Measurements from ENCODE around the gene SDHC.
"Not testable (repeated sequence)": the region's sequence is repeated elsewhere in the genome, so short reads cannot be mapped to it uniquely, and the experiment has no call there.

Gene SDHC

GRCh38 chr1:161311595-161312181 is 2.5 kb upstream of the SDHC start:
- no peak for DNase-seq (ENCODE audit: low read depth)

DNA sequence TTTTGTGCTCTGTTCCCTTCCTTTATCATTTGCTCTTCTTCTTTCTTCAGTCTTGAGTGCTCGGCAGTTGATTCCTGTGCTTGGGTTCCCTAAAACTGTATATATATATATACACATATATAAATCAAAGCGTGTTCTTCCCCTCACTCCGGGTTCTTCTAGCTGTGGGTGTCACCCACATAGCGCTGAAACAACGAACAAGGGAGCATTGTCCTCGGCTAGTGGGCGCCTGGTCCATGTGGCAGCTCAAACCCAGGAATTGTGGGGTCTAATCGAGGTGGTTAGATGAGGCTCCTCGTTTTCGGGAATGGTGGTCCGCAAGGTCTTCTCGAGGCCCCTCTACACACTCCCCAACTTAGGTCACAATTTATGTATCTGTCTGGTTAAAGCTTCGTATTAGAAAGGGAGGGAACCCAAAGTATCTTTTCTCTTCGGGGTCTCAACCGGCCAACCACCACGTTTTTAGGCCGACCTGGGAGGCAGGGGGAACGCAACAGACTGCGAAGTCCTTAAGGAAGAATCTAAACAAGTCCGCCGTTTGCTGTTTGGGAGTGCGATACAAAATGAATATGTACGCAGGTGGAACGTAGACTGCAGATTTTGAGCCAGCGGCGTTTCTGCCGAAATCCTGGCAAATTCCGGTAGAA is 504 bp upstream of the SDHC start:
- DNase-seq (ENCODE audit: low read depth): no peak

GRCh38 chr1:161315841-161316674 is 1.9 kb downstream of the SDHC start:
- DNase-seq (ENCODE audit: low read depth): not testable (repeated sequence)

- no peak for DNase-seq (ENCODE audit: low read depth)
These were observed 9.8 kb downstream of the SDHC start for GRCh38 chr1:161324020-161324419.

DNA sequence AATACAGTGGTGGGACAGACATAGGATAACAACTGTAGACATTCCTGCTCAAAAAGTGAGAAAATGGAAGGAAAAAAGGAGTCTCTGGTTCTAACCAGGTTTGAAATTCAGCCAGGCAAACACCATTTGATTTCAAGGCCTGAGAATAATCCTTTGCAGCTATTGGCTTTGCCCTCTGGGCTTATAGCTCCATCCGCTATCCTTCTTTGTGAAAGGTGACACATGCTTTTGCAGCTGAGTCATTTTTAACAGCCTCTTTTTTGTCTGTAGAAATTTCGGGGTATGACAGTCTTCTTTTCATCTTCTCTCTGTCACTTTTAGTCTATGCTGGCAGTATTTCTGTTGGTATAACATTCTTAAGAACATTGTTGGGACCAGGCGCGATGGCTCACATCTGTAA is 16.2 kb downstream of the SDHC start:
- DNase-seq (ENCODE audit: low read depth): no peak

DNA sequence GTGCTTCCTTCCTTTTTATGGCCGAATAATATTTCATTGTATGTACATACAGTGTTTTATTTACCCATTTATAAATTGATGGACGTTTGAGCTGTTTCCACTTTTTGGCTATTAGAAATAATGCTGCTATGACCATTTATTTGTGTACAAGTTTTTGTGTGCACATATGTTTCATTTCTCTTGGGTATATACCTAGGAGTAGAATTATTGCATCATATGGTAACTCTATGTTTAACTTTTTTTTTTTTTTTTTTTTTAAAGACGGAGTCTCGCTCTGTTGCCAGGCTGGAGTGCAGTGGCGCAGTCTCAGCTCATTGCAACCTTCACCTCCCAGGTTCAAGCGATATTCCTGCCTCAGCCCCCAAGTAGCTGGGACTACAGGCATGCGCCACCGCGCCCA is 19.0 kb downstream of the SDHC start:
- no peak for DNase-seq (ENCODE audit: low read depth)

GRCh38 chr1:161335796-161336195 is 21.6 kb downstream of the SDHC start:
- DNase-seq (ENCODE audit: low read depth): peak; percentile 30

DNA sequence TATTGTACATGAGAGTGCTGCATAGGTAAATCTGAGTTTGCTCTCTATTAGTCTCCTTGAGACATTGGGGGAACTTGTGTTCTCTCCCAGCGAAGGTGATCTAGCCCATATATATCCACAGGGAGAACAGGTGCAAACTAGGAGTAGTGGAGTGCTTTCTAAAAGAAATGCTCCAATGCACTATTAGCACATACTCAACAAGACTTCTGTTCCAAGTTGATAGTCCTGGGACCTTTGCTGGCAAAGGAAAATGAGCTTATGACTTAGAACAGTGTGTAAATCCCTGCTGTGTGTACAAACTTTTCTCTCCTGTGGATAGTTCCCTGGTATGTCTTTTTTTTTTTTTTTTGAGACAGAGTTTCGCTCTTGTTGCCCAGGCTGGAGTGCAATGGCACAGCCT is 28.0 kb downstream of the SDHC start:
- no peak for DNase-seq (ENCODE audit: low read depth)

DNA sequence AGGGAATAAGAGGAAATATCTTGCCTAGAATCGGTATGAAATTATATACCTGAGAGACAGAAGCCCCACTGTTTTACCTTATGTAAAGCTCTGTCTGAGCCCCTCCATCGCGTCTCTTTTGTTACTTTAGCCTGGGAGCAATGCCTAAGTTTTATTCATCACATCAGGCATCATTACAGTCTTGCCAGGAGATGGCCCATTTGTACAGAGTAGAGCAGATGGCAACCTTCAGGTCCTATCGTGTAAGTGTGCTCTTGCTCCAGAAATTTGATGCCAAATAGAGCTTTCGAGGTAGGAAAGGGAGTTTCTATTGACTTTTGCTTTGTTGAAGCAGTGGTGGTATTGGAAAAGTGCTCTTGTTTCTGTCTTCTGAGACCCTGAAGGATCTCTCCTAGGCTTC is 28.6 kb downstream of the SDHC start:
- no peak for DNase-seq (ENCODE audit: low read depth)

GRCh38 chr1:161350671-161351070 is 36.5 kb downstream of the SDHC start:
- DNase-seq (ENCODE audit: low read depth): no peak

GRCh38 chr1:161351482-161351881 is 37.3 kb downstream of the SDHC start:
- DNase-seq (ENCODE audit: low read depth): peak; percentile 80

DNA sequence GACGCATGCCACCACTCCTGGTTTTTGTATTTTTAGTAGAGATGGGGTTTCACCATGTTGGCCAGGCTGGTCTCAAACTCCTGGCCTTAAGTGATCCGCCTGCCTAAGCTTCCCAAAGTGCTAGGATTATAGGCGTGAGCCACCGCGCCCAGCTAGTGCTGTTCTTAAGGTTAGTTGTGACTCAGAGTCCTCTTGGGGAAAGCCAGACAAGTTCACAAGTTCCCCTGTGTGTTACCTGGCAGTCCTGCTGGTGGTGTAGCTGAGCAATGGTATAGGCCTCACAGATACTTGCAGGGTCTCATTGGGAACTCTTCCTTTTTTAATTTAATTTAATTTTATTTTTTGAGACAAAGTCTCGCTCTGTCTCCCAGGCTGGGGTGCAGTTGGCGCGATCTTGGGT is 42.9 kb downstream of the SDHC start:
- DNase-seq (ENCODE audit: low read depth): no peak

GRCh38 chr1:161359291-161359690 is 45.1 kb downstream of the SDHC start:
- DNase-seq (ENCODE audit: low read depth): no peak

DNA sequence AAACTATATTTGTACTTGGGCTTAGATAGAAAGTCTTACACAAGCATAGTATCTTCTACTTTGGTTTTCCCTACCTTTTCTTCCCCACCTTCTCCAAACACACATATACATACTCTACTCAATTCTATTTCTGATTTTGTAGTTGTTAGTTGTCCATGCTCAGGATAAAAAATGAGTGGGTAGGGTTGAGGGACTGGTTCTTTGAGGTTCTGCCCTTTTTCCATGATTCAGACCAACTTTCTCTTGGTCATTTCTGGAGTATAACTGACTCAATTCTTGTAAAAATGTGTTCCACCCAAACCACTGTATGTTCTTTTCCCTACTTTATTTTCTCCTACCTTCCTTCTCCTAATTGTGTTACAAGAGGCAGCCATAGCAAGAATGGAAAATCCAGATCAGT is 50.2 kb downstream of the SDHC start:
- DNase-seq (ENCODE audit: low read depth): no peak

- DNase-seq (ENCODE audit: low read depth): no peak
These were observed 51.0 kb downstream of the SDHC start for GRCh38 chr1:161365207-161365606.

GRCh38 chr1:161367684-161368400 is 53.7 kb downstream of the SDHC start, which contains the start of gene CFAP126:
Gene CFAP126, minus strand, starts transcription at chr1:161367876. Its CDS starts 8 bp downstream, at chr1:161367868.
- DNase-seq (ENCODE audit: low read depth): peak; percentile 89

- no peak for DNase-seq (ENCODE audit: low read depth)
These were observed 59.3 kb downstream of the SDHC start for GRCh38 chr1:161373442-161373841.

DNA sequence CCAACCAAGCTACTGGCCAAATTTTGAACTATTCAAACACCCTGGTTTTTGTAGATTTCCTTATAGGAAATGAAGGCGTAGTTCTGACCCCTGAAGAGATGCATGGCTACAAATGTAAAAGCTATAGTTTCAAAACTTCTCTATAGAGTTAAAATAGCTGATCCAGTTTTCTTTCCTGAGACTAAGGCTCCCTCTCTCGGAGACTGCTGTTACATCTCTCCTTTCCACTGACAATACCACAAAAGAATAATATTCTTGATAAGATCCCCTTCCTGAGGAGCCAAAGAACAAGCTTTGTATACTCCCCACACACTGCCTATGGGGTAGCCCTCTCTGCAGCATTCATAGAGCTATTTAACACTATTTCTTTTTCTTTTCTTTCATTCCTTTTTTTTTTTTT is 60.2 kb downstream of the SDHC start:
- DNase-seq (ENCODE audit: low read depth): peak; percentile 26

DNA sequence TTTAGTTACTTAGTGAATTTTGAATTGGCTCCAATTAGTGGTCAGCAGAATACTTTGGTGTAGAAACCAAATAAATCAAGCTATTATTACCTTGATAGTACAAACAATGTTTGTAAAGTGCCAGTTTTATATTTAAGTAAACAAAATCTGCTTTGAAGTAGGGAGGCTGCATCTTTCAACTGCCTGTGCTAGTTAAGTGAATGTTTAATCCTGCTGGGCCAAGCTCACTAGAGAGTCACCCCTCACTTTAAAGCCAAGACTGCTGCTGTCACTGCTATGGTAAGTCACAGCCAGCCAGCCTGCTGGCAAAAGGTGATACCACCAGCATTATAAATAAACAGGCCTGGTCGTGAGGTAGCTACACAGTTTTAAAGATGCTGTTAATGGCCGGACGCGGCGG is 63.8 kb downstream of the SDHC start:
- no peak for DNase-seq (ENCODE audit: low read depth)

- DNase-seq (ENCODE audit: low read depth): peak; percentile 54
These were observed 64.9 kb downstream of the SDHC start for GRCh38 chr1:161379071-161379470.

DNA sequence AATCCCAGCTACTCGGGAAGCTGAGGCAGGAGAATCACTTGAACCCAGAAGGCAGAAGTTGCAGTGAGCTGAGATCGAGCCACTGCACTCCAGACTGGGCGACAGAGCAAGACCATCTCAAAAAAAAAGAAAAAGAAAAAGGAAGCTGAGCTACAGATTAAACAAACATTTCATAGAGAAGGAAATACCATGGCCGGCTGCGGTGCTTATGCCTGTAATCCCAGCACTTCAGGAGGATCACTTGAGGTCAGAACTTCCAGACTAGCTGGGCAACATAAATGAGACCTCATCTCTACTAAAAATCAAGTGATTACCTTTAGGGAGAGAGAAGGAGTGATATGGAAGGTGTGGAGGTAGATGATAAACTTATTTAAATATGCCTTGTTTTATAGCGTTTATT is 67.5 kb downstream of the SDHC start:
- peak; percentile 38 for DNase-seq (ENCODE audit: low read depth)

DNA sequence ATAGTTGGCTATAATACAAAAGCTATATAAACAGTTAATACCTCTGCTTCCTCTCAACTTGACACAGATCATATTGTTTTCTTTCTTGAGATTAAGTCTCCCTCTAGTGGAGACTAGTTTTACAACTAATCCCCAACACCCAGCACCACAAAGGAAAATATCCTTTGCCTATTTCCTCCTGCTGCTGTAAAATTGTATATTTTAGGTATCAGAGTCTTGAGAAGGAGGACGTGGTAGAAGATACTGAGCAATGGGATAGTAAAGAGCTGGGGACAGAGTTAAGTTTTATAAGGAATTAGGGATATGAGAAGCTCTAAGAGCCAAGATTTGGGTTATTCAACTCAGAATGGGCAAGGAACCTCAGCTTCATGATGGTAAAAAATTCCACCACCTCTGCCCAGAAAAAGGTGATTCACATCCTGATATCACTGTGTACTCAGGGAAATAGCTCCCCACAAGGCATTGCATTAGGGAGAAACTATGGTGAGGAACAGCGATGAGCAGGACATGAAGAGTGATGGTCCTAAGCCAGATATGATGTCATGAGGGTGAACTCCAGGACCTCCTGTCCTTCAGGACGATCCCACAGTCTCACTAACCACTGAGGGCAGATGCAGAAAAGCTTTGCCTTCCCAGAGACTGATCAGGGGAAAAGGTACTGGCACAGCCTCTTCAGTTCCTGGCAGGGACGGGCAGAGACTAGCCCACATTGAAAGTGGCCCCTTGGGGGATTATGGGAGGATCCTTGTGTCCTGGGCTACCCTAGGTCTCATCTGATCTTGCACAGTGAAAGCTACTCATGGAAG is 68.2 kb downstream of the SDHC start:
- peak; percentile 83 for DNase-seq (ENCODE audit: low read depth)

Measured in iris pigment epithelial cell (primary cell).